Fibroblast of villous mesenchyme (primary cell): ENCODE results near the gene CCDC90B. TPM values are rescaled to one million over a fixed set of nuclear protein-coding genes. Genes with fewer than 3 reads are reported as not detected.

Source experiments
- DNase-seq: peaks from one replicate; pipeline ENCODE4 v3.0.0-alpha.2; 2010; ENCODE audit warnings: low read depth
- H3K4me3 ChIP-seq: 2 replicates; pipeline ENCODE4 v1.5.1; 2011; ENCODE audit warnings: low read depth, mild to moderate bottlenecking, low read length
- CTCF ChIP-seq: IDR thresholded peaks from 2 replicates; pipeline ENCODE4 v1.5.1; 2012; ENCODE audit warnings: low read depth, mild to moderate bottlenecking, low read length; ENCODE audit not compliant: insufficient read depth
- small RNA-seq: library from RNA; depleted of rRNA; stranded (forward); fragments of <200 nt; gene quantifications from one replicate; pipeline ENCODE3, GENCODE V24; 2012
- total RNA-seq: library from RNA; depleted of rRNA; stranded (reverse); fragments of >200 nt; gene quantifications from 2 replicates; pipeline ENCODE4 v1.2.3, GENCODE V29; 2012

CCDC90B gene
- total RNA-seq, 1 donor = 73.0 TPM

GRCh38 chr11:83223457-83223856 is 62.7 kb downstream of the CCDC90B start:
- no peak for TF ChIP-seq CTCF
- DNase-seq = no peak
- no peak overlapping the region for H3K4me3 ChIP-seq

GRCh38 chr11:83222499-83222898 is 63.7 kb downstream of the CCDC90B start:
- TF ChIP-seq CTCF = no peak
- DNase-seq = no peak
- H3K4me3 ChIP-seq = no peak overlapping the region

GRCh38 chr11:83221694-83222093 is 64.5 kb downstream of the CCDC90B start:
- TF ChIP-seq CTCF = no peak
- no peak overlapping the region for H3K4me3 ChIP-seq
- no peak for DNase-seq

GRCh38 chr11:83220260-83220659 is 65.9 kb downstream of the CCDC90B start:
- no peak for DNase-seq
- no peak overlapping the region for H3K4me3 ChIP-seq
- no peak for TF ChIP-seq CTCF

GRCh38 chr11:83219095-83219494 is 67.1 kb downstream of the CCDC90B start:
- peak; percentile 37 for TF ChIP-seq CTCF
- no peak for DNase-seq

More at GRCh38 chr11:83219095-83219494, 67.1 kb downstream of the CCDC90B start:
- H3K4me3 ChIP-seq = no peak overlapping the region

Small RNAs within 50 kb of the gene (small RNA-seq; reads per million reads assigned to genes)
- gene AP000873.5 = not detected

Other genes starting within 250 kb of the CCDC90B start
- 11.3 and 12.5 TPM in 2 replicates for gene RAB30, start 214.5 kb downstream of the CCDC90B start, total RNA-seq
- 30.9 and 46.2 TPM in 2 replicates for gene PCF11, start 129.2 kb downstream of the CCDC90B start, total RNA-seq
- 6.4 and 11.2 TPM in 2 replicates for gene ANKRD42, start 92.7 kb downstream of the CCDC90B start, total RNA-seq